IPS-15b (cell line): ENCODE measurements around the gene IL11RA.

Experiments
- H3K27me3 ChIP-seq: one replicate; pipeline ENCODE4 v1.6.1; 2013; ENCODE audit warnings: low read length; ENCODE audit not compliant: control insufficient read depth, insufficient read depth
- H3K36me3 ChIP-seq: one replicate; pipeline ENCODE4 v1.6.1; 2013; ENCODE audit warnings: low read length; ENCODE audit not compliant: control insufficient read depth, insufficient read depth
- H3K4me1 ChIP-seq: one replicate; pipeline ENCODE4 v1.6.1; 2013; ENCODE audit warnings: mild to moderate bottlenecking, low read length; ENCODE audit not compliant: control insufficient read depth, insufficient read depth
- H3K4me3 ChIP-seq: one replicate; pipeline ENCODE4 v1.5.1; 2013; ENCODE audit warnings: low read depth, low read length
- H3K9ac ChIP-seq: one replicate; pipeline ENCODE4 v1.6.1; 2013; ENCODE audit warnings: low read depth, mild to moderate bottlenecking, low read length
- H3K9me3 ChIP-seq: one replicate; pipeline ENCODE4 v1.6.1; 2013; ENCODE audit warnings: mild to moderate bottlenecking, low read length; ENCODE audit not compliant: control insufficient read depth, insufficient read depth

IL11RA gene

GRCh38 chr9:34659592-34660253 lies 7.7 kb downstream of the IL11RA start:
- H3K36me3 ChIP-seq = no peaks in the 10 kb centered on the region
- no peaks in the 10 kb centered on the region for H3K9me3 ChIP-seq
- H3K4me1 ChIP-seq = peaks cover 2% of the 10 kb centered on the region
- H3K27me3 ChIP-seq = no peaks in the 10 kb centered on the region
- no peak overlapping the region for H3K4me3 ChIP-seq
- no peak overlapping the region for H3K9ac ChIP-seq

- no peaks in the 10 kb centered on the region for H3K27me3 ChIP-seq
- no peak within 1 kb of the TSS for H3K4me3 ChIP-seq
- no peaks in the 10 kb centered on the region for H3K9me3 ChIP-seq
- no peak within 1 kb of the TSS for H3K9ac ChIP-seq
- H3K4me1 ChIP-seq = peaks cover 2% of the 10 kb centered on the region
- no peaks in the 10 kb centered on the region for H3K36me3 ChIP-seq
These were observed 10.7 kb downstream of the IL11RA start, which contains the start of gene CCL27 for GRCh38 chr9:34662526-34663302. Gene CCL27, minus strand, starts transcription at chr9:34662657. Its CDS starts 24 bp downstream, at chr9:34662633.

GRCh38 chr9:34663303-34663605 lies 11.3 kb downstream of the IL11RA start:
- Histone ChIP-seq H3K27me3 (no peaks in the 10 kb centered on the region), H3K9ac (no peak overlapping the region), H3K4me3 (no peak overlapping the region), H3K4me1 (peaks cover 2% of the 10 kb centered on the region), H3K9me3 (no peaks in the 10 kb centered on the region), H3K36me3 (no peaks in the 10 kb centered on the region)

GRCh38 chr9:34664281-34665066 lies 12.5 kb downstream of the IL11RA start:
- Histone ChIP-seq H3K4me3 (peak overlapping the region; percentile 76), H3K9ac (peak overlapping the region; percentile 37), H3K4me1 (peaks cover 2% of the 10 kb centered on the region), H3K9me3 (no peaks in the 10 kb centered on the region), H3K27me3 (no peaks in the 10 kb centered on the region), H3K36me3 (peaks cover 3% of the 10 kb centered on the region)

- peak overlapping the region; percentile 37 for H3K9ac ChIP-seq
- H3K4me3 ChIP-seq = peak overlapping the region; percentile 76
- H3K36me3 ChIP-seq = peaks cover 3% of the 10 kb centered on the region
- no peaks in the 10 kb centered on the region for H3K9me3 ChIP-seq
- H3K27me3 ChIP-seq = no peaks in the 10 kb centered on the region
- H3K4me1 ChIP-seq = peaks cover 2% of the 10 kb centered on the region
These were observed 13.0 kb downstream of the IL11RA start for GRCh38 chr9:34665067-34665380.

GRCh38 chr9:34665381-34666250 lies 13.6 kb downstream of the IL11RA start:
- H3K4me3 ChIP-seq = peak overlapping the region; percentile 96
- no peaks in the 10 kb centered on the region for H3K9me3 ChIP-seq
- peaks cover 3% of the 10 kb centered on the region for H3K36me3 ChIP-seq
- H3K4me1 ChIP-seq = peaks cover 2% of the 10 kb centered on the region
- peak overlapping the region; percentile 90 for H3K9ac ChIP-seq
- no peaks in the 10 kb centered on the region for H3K27me3 ChIP-seq

GRCh38 chr9:34669809-34670562 lies 18.0 kb downstream of the IL11RA start:
- Histone ChIP-seq H3K9ac (no peak overlapping the region), H3K4me3 (no peak overlapping the region), H3K27me3 (no peaks in the 10 kb centered on the region), H3K9me3 (no peaks in the 10 kb centered on the region), H3K4me1 (no peaks in the 10 kb centered on the region), H3K36me3 (peaks cover 3% of the 10 kb centered on the region)

GRCh38 chr9:34671307-34671706 lies 19.3 kb downstream of the IL11RA start:
- Histone ChIP-seq H3K9ac (no peak overlapping the region), H3K9me3 (no peaks in the 10 kb centered on the region), H3K27me3 (no peaks in the 10 kb centered on the region), H3K36me3 (peaks cover 3% of the 10 kb centered on the region), H3K4me3 (no peak overlapping the region), H3K4me1 (no peaks in the 10 kb centered on the region)

- H3K9me3 ChIP-seq = no peaks in the 10 kb centered on the region
- H3K9ac ChIP-seq = no peak overlapping the region
- H3K27me3 ChIP-seq = no peaks in the 10 kb centered on the region
- H3K4me1 ChIP-seq = no peaks in the 10 kb centered on the region
- no peaks in the 10 kb centered on the region for H3K36me3 ChIP-seq
- no peak overlapping the region for H3K4me3 ChIP-seq
These were observed 22.5 kb downstream of the IL11RA start for GRCh38 chr9:34674440-34674839.

- Histone ChIP-seq H3K27me3 (no peaks in the 10 kb centered on the region), H3K4me3 (no peak overlapping the region), H3K9me3 (no peaks in the 10 kb centered on the region), H3K4me1 (no peaks in the 10 kb centered on the region), H3K9ac (no peak overlapping the region), H3K36me3 (no peaks in the 10 kb centered on the region)
These were observed 23.2 kb downstream of the IL11RA start for GRCh38 chr9:34675048-34675714.
